GM15510 (cell line): ENCODE measurements around the gene RSPO4.

ENCODE experiments used
- POLR2A ChIP-seq: IDR thresholded peaks from 3 replicates; pipeline ENCODE4 v1.6.1; 2011; ENCODE audit warnings: borderline replicate concordance; ENCODE audit not compliant: insufficient read length; ENCODE audit errors: extremely low read depth

RSPO4 gene

DNA sequence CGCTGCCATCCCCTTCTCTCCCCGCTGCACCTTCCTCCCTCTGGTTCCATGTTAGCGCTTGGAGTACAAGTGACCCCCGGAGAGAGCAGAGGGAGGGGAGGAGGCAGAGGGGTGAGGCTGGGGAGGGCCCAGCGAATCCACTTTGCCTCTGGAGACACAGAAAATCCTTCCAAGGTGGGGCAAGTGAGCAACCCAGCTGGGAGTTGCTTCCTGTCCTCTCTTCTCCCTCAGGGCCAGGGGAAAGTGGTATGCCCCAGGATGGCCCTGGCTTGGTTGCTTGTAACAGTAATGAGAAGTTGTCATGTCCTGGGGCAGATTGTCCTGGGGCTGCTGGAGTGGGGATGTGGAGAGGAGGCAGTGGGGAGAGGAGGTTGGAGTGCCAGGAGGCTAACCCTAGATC, 85.3 kb downstream of the RSPO4 start:
- TF ChIP-seq POLR2A: no peak

DNA sequence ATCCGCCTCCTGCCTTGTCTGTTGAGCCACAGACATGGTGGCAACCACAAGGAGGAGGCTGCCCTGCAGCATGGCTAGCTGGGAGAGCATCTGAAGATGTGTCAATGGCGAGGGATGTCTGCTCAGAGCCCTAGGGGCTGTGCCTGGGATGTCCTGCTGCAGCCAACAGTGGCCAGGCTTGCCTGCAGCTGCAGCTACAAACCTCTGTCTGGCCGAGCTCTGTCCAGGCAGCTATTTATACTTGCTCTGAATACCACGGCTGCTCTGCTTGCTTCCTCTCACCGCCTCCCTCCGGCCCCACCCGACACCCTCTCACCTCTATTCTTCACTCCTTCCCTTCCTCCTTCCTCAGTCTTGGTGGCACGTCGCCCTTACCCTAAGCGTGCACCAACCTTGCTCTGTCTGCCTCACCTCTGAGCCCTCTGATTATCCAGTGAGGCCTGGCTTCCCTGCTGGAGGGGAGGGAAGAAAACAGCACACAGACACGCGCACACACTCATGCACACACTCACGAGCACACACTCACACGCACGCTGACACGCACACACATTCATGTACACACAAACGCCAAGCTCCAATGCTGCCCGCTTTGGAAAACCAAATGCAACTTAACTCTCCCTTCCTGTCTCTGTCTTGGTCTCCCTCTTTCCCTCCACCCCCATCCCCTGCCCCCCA, 85.8 kb downstream of the RSPO4 start, which contains the start of gene ANGPT4:
TSS of gene ANGPT4 (minus strand) at position 210 of the 675 bp plus-strand sequence. CDS start at position 90, 120 bp downstream.
- no peak for TF ChIP-seq POLR2A

GRCh38 chr20:914727-915498, 87.2 kb downstream of the RSPO4 start:
- no peak for TF ChIP-seq POLR2A

DNA sequence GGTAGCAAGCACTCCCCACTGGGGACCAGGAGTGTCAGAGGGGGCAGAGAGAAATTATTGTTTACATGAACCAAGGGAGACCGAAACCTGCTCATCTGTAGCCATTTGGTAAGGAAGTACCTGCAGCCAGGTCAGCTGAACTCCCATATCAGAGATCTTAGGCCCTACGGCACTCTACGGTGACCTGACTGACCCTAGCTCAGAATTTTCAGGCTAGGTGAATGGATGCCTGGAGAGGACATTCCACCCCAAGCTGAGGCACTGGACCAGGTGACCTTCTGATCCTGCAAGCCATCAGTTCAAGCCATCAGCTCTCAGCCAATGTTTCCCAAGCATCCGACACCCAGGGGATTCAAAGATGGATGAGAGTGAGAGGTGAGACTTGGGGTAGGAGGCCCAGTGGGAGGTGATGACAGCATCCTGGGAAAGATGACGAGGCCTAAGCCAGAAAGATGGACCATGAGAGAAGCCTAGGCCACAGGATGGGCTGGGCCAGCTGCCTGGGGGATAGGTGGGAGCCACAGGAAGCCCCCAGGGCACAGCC, 88.7 kb downstream of the RSPO4 start:
- TF ChIP-seq POLR2A: no peak

GRCh38 chr20:911882-912600, 90.1 kb downstream of the RSPO4 start:
- no peak for TF ChIP-seq POLR2A

- no peak for TF ChIP-seq POLR2A
Measured at GRCh38 chr20:910870-911770, 91.0 kb downstream of the RSPO4 start.

- TF ChIP-seq POLR2A: no peak
Measured at GRCh38 chr20:910132-910869, 91.8 kb downstream of the RSPO4 start.

- TF ChIP-seq POLR2A: no peak
Measured at GRCh38 chr20:909641-910040, 92.5 kb downstream of the RSPO4 start.
